HG03064 (cell line): ENCODE results near the gene ATP9A.
"Not testable (repeated sequence)": the region's sequence is repeated elsewhere in the genome, so short reads cannot be mapped to it uniquely, and the experiment has no call there.

Source experiments
- ATAC-seq: cut with Tn5 transposase; IDR thresholded peaks from one replicate; pipeline ENCODE4 v1.9.1; 2021; ENCODE audit warnings: low read depth; ENCODE audit not compliant: unreplicated experiment

The ATP9A gene

DNA sequence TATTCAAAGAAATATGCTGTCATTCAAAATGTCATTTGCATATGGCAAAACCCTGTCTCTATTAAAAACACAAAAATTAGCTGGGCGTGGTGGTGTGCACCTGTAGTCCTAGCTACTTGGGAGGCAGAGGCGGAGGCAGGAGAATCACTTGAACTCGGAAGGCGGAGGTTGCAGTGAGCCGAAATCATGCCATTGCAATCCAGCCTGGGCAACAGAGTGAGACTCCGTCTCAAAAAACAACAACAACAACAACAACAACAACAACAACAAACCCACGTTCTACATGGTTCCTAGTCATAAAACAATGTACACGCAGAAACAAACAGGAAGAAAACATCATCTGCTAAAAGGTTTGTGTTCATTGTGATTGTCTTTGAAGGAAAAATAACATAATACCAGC, 15.0 kb downstream of the ATP9A start:
- not testable (repeated sequence) for ATAC-seq

DNA sequence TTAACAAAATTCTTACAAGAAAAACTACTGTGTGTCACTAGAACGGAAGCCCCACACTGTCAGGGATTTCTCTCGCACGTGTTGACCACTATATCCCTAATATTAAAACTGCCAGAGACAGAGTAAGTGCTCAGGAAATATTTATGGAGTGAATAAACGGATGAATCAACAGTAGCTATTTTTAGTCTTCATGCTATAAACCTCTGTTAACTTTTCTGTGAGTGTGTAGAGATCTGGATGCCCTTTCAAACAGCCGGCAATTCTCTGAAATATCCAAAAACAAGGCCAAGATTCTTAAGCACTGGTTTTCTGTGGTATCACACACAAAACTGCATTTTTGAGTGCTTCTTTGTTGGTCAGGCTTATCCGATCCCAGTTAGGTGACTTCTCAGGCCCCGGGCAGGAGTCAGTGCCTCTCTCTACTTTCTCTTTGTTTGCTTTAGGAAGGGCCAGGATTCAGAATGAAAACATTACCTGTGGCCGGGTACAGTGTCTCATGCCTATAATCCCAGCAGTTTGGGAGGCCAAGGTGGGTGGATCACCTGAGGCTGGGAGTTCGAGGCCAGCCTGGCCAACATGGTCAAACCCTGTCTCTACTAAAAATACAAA, 15.7 kb downstream of the ATP9A start:
- no peak for ATAC-seq

DNA sequence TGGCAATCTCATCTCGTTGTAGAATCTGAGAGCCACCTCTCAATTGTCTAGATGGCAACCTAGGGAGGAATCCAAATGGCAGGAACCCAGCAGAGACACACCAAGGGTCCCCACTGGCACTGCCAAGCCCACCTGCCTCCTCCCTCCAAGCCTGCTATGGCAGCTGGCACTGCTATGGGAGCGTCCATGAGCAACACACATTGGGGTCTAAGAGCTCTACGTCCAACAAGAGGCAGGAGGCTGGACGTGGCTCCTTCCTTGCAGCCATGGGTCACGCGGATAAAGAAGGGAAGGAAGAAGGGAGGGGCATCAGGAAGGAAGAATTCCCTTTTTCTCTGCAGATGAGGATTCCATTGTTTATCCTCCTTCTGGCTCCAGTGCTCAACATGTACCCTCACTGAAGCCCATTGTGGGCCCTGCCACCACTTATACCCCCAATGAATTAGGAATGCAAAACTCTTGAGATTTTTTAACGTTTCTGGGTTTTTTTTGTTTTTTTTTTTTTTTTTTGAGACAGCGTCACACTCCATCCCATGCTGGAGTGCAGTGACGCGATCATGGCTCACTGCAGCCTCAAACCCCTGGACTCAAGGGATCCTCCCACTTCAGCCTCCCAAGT, 17.3 kb downstream of the ATP9A start:
- no peak for ATAC-seq

DNA sequence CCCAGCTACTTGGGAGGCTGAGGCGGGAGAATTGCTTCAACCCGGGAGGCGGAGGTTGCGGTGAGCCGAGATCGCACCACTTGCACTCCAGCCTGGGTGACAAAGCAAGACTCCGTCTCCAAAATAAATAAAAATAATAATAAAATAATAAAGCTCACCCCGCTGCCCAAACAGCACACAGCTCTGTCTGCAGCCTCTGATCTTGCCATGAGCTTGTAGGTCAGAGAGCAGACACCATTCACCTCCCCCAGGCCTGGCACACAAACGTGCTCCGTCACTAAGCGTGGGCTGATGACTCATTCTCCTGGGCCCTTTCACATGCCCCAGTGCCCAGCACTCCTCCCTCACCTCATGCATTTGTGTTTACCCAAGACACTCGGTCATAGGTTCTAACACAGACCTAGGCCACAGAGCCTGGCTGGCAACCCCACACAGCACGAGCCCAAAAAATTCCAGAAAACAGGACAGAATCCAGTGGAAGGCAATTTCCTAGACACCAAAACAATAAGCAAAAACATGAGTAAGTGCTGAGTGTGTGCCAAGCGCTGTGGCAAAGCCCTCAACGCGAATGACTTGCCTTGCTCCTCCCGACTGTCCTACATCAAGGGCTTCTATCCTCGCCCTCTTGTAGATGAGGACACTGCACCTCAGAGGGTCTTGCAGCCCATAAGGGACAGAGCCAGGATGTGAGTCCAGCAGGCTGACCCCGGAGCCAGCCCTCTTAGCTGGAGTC, 18.0 kb downstream of the ATP9A start:
- ATAC-seq = no peak

DNA sequence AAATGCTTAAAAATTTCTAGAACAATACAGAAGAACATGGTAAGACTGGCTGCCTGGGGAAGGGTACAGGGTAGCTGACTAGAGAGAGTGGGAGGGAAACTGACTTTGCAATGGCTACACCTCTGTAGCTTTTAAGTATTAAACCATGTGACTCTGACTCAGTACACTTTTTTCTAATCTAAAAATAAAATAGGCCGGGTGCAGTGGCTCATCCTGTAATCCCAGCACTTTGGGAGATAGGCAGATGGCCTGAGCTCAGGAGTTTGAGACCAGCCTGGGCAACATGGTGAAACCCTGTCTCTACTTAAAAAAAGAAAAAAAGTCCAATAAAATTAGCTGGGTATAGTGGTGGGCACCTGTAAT, 18.5 kb downstream of the ATP9A start:
- no peak for ATAC-seq

DNA sequence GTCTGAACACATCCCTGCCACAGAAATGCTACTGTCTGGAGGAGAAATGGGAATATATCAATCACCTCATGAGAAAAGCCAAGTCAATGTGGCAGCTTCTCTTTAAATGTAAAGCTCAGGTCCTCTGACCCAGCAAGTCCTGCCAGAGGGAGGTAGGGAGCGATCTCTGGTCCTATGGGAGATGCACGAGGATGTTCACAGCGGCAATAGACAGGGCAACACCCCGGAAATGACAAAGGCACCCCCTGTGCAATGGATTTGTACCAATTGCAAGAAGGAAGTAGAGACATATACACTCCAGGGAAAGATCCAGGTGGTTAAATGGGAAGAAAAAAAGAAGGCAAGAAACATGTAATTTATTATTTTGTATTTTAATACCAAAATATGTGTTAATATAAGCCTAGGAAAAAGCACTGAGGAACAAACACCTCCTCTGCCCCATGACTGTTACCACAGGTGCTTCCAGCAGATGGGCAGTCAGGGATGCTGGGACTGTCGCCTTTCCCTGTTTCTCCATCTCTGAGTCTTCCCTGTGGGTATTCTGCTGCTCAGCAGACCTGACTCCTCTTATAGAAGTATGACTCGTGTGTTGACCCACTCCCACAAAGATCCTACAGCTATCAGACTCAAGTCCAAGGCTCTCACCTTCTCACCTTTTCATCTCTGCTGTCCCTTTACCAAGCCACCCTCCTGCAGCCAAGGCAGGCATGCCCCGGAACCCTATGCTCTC, 20.8 kb downstream of the ATP9A start:
- no peak for ATAC-seq

DNA sequence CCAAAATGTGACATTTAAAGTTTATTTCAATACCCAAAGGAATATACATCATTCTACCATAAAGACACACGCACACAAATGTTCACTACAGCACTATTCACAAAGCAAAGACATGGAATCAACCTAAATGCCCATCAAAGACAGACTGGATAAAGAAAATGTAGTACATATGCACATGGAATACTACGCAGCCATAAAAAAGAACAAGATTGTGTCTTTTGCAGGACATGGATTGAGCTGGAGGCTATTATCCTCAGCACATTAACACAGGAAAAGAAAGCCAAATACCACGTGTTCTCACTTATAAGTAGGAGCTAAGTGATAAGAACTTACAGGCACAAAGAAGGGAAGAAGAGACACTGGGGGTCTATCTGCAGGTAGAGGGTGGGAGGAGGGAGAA, 22.4 kb downstream of the ATP9A start:
- no peak for ATAC-seq

DNA sequence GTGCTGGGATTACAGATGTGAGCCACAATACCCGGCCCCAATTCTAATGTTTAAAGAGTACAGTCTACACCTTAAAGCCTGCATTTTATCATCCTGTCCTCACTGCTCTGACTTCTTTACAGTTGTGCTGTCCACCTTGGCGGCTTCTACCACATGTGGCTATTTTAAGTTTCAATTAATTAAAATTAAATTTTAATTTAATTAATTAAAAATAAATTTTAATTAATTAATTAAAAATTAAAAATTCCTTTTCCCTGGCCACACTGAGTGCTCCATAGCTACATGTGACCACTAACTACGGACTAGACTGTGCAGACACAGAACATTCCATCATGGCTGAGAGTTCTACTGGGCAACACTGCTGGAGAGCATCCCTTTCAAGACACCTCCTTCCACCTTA, 27.4 kb downstream of the ATP9A start:
- ATAC-seq = no peak

DNA sequence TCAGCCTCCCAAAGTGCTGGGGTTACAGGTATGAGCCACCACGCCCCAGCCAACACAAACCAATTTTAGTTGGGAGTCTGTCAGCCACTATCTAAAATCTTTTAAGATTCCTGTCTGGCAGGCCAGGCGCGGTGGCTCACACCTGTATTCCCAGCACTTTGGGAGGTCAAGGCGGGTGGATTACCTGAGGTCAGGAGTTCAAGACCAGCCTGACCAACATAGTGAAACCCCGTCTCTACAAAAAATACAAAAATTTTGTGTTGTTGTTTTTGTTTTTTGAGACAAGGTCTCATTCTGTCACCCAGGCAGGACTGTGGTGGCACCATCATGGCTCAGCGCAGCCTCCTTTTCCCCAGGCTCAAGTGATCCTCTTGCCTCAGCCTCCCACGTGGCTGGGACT, 27.9 kb downstream of the ATP9A start:
- ATAC-seq = not testable (repeated sequence)

DNA sequence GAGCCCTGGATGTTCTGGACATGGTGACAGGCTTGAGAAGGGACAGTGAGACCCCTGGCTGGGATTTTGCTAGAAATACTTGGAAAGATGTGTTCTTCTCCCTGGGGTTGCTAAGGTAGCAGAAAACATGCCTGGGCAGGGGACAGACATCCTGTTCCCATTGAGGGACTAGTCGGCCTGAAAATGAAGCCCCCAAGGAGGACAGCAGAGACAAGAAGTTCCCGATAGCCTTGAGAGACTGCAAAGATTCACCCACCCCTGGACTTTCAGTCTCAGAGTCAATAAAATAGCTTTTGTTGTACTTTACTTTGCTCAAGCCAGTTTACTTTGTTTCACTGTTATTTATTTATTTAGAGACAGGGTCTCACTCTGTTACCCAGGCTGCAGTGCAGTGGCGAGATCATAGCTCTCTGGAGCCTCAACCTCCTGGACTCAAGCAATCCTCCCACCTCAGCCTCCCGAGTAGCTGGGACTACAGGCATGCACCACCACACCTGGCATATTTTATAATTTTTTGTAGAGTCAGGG, 28.4 kb downstream of the ATP9A start:
- no peak for ATAC-seq

DNA sequence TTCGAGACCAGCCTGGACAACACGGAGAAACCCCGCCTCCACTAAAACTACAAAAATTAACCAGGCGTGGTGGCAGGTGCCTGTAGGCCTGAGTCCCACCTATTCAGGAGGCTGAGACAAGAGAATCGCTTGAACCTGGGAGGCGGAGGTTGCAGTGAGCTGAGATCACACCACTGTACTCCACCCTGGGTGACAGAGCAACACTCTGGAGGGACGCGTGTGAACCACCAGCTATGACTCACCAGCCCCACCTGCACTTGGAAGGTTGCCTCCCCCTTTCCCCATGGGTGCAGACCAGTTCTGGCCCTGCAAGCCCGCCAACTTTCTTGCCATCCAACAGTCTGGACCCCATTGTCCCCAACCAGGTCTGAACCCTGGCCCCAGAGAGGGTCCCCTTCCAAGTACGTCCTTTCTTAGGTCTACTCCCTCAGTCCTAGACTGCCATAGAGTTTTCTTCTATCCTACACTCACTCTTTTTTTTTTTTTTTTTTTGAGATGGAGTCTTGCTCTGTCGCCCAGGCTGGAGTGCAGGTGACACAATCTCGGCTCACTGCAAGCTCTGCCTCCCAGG, 29.2 kb downstream of the ATP9A start:
- no peak for ATAC-seq

DNA sequence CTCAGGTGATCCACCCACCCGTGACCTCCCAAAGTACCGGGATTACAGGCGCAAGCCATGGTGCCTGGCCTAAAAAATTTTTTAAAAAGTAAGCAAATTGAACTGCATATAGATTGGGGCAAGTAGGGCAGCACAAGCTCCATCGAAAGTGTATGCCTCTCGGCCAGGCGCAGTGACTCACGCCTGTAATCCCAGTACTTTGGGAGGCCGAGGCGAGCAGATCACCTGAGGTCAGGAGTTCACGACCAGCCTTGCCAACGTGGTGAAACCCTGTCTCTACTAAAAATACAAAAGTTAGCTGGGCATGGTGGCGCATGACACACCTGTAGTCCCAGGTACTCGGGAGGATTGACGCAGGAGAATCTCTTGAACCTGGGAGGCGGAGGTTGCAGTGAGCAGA, 29.9 kb downstream of the ATP9A start:
- not testable (repeated sequence) for ATAC-seq

DNA sequence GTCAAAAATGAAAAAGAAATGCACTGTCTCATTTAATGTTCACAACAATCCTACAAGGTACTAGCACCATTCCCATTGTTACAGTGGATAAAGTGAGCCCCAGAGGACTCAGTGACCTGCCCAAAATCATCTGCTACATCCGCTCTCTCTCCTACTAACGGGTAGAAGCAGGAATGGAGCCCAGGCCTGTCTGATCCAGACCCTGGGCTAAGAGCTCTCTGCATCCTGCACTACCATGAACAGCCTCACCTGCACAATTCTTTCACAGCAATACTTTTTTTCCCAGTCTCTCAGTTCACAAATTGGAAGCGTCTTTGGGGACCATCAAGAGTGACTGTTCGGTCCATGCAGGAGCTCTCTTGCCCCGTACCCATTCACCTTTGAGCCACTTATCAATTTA, 31.2 kb downstream of the ATP9A start:
- ATAC-seq = no peak

DNA sequence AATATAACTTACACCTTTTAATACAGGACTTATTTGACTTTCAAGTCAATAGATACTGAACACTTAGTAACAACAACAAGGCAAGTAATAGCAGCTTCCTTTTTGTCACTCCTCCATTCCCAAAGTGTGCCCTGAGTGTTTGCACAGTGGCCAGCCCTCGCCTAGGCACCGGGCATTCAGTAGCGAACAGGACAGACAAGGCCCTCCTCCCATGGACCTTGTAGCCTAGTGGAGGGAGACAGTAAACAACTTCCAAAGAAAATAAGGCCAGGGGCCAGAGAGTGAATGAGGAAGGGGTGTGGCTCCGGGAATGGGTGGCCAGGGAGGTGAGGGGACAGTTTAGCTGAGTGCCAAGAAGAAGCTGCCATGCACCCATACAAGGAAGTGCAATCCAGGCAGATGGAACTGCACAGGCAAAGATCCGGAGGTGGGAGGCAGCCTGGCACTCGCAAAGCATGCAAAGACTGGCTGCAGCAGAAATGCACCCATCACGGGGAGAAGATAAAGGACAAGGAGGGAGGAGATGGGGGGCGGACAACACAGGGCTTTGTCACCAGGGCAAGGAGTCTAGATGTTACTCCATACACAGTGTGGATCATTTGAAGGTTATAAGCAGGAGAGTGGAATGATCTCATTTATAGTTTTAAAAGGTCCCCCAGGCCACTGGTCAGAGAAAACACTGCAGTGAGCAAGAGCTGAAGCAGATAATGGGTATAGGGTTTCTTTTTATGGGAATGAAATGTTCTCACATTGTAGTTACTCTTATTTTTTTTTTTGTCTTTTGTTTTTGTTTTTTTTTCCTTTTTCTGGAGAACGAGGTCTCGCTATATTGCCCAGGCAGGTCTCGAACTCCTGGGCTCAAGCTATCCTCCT, 32.2 kb downstream of the ATP9A start:
- no peak for ATAC-seq

DNA sequence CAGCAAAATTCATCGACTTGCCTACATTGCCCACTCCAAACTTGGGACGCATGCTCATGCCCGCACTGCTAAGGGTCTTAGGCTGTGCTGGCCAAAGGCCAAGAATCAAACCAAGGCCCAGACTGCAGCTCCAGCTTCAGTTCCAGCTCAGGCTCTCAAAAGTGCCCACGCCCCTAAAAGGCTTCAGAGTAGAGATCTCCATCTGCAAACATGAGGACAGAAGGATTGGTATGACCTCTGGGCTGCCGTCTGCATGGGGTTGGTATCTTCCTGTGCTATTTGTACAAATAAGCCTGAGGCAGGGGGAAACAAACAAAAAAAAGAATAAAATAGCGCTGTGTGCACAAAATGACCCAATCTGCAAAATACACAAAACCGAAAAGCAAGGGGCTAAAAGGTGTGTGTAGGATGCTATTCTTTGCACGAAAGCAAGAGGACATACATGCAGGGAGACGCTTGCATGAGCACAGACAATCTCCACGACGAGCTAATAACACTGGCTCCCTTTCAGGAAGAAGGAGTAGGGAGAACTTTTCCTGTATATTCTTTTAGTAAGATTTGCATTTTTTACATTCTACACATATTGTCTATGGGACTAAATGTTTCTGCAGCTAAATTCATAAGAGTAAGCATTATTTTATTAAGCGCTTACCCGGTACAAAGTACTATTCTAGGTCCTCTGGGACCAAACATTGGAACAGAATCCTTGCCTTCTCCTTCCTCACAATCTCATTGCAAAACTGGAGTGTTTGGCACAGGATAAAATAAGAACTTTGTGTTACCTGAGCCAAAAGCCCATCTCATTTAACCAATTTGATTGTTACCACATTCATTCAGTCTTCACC, 33.1 kb downstream of the ATP9A start:
- ATAC-seq = no peak

DNA sequence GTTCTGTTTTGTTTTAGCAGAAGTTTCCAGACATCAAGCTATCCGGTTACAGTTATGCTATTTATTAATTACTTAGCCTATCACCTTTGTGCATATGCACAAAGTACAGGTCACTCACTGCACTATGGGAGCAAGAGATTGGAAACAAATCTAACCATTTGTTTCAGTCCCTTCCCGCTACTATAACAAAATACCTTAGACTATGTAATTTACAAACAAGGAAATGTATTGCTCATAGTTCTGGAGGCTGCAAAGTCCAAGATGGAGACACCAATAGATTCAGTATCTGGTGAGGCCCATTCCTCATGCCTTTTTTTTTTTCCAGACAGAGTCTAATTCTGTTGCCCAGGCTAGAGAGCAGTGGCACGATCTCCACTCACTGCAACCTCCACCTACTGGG, 35.1 kb downstream of the ATP9A start:
- no peak for ATAC-seq

DNA sequence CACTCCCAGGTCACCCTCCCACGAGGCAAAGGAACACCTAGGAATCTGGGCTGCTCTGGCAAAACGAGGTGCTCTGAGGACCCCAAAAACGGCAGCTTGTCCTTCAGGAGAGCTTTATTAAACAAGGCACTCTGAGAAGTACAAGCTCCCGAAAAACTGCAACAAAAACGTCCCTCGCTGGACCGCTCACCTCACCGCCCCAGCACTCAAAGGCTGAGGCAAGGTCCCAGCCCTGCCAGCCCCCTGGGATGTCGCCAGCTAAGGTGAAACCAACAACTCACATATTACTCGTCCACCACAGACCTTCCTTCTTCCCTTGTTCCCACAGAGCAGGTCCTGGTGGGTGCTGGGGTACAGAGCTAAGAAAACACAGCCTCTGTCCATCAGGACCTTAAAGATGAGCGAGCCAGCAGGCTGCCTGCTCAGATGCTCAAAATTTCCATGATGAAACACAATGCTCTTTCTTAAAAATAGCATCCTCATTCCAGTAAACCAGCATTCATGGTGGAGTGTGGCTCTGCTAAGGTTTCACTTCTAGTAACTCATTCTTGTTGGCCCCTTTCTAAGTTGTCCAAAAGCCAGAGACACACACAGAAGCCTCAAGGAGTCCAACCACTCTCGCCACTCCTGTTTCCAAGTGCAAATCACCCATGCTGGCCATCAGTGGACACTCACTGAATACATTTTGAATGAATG, 35.9 kb downstream of the ATP9A start:
- no peak for ATAC-seq

DNA sequence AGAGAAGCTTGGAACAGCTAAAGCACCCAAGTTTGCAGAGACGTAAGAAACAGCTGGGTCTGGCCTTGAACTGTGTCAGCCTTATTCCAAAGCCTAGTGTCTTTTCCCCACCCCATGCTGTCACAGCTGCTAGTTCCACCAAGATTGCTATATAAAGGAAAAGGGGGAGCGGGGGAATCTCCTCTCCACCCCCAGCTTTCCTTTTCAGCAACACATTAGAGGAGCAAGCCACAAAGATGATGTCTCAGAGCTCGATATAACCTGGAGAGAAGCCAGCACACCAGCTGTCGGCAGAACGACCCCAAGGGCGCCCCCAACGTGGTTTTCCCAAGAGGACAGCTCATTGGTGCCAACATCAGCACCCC, 36.5 kb downstream of the ATP9A start:
- no peak for ATAC-seq

DNA sequence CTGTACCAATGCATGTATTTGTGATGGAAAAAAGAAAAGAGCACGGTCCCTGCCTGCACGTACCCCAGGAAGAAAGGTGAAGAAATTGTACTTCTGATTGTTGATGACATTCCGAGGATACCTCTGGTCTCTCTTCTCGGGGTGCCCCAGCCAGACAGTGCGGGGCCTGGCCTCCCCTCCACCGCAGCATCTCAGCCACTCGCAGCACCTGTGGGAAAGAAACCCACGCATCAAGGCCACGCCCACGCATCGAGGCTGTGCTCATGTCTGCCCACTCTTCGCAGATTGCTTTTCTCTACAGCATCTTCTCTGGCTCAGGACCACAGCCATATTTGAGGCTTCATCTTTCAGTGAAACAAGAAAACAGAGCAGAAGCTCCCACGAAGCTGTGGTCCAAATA, 38.4 kb downstream of the ATP9A start:
- ATAC-seq = no peak
